GM19238 (cell line): Measurements from ENCODE around the gene B4GALT6.
A peak's percentile ranks its signal among the peaks of the same experiment; 100 is the strongest.

Experiments
- DNase-seq: peaks from one replicate; pipeline ENCODE4 v3.0.0; 2011; ENCODE audit warnings: low spot score; ENCODE audit not compliant: insufficient read length

The B4GALT6 gene

DNA sequence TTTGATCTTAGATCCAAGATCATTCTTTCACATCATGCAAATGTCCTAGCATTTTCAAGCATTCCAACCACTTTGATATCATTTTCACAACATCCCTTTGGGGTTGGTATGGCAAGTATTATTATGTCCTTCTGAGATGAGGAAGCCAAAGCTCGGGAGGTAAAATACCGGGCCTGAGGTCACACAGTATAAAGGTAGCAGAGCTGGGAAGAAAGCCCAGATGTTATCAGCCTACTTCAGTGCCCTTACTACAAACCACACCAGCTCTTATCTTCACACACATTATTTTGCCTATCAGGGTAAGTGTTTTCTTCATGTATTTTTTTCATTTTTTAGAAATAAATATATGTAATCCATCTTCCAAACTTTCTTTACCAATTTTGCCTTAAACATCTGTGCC is 4.2 kb upstream of the B4GALT6 start:
- DNase-seq, result no peak

DNA sequence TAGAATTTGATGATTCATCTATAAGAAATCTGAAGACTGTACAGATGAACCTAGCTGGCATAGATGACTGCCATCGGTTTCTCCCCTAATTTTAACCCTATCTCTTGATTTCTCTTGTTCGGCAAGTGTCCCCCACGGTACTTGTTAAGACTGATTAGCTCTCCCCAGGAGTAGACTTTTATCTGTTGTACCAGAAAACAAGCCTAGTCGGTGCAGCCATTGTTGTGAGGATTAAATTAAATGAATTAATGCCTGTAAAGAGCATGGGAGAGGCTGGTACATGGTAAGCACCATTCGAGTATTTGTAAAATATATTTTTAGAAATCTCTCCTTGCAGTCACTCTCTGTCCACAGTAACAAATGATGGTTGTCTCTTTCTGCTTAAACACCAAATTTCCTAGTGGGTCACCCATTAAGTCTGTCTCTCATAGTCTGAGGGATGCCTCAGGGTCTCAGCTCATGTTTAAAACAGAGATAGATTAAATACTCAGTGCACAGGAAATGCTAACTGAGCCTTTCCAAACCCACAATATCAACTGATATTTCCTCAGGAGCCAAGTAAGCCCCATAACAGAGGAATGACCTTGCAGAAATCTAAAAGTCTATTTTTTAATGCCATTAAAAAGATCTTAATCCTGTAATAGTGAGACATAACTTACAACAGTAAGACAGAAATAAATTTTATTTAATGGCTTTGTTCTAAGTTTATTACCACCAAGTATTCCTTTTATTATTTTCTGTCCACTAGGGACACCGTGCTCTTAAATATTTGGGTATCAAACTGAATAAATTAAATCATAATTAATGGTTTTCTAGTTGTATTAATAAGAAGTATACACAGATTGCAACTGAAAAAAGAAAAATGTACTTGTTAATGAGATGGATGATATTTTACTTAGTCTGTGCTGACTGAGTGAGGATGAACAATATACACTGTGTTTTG is 2.9 kb upstream of the B4GALT6 start:
- DNase-seq, result no peak

DNA sequence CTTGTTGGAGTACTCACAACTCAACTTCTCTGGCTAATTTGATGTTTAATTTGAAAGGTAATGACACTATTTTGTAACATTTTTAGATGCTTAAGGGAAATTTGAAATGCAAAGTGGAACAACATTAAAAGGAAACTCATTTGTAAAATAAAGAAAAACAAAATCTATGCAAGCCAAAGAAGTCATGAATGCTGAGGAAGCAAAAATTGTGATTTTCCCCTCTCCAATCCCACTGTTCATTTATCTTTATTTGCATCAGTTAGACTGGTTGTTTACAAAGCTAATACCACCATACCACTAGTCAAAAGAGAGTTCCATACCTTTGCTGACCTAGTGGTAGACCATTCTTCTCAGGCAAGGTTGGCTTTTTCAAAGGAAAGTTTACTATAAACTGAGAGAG is 2.2 kb upstream of the B4GALT6 start:
- no peak for DNase-seq

DNA sequence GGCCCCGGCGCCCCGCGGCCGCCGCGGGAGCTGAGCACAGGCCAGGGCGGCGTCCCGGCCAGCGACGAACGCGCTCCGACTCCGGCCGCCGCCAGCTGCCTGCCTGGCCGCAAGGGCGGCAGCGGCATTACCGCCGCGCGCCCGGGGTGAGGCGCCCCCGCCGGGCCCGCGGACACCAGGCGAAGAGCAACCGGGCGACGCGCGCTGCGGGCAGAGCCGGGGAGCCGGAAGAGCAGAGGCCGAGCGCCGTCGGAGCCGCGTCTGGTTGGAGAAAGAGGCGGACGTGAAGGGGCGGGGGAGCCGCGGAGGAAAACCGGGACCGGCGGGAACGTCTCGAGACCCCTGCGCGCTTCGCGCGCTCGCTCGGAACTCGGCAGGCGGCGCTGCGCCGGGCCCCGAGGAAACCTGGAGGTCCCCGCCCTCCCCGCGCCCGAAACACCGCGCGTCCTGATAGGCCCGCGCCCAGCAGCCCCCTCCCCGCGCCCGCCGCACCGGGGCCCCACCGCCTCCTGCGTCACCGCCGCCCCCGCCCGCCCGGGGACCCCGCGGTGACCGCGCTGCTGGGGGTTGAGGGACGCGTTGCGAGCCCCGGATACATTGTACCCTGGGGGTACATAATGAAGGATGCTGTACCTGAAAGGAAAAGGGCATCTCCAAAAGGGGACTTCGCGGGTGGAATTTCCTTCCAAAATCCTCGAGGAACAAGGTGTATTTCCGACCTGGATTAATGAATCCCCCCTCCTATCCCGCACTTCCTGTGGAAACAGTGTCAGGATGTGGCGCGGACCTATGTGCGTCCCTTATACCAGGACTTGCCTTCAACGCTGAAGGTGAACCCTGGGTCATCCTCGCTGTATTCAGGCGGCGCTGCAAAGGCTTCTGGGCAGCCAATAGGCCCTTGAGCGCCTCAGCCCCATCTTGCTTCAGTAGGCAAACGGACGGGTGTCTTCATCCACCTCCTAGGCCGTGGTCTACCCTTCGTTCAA is 1.0 kb upstream of the B4GALT6 start:
- DNase-seq, result peak; percentile 80

DNA sequence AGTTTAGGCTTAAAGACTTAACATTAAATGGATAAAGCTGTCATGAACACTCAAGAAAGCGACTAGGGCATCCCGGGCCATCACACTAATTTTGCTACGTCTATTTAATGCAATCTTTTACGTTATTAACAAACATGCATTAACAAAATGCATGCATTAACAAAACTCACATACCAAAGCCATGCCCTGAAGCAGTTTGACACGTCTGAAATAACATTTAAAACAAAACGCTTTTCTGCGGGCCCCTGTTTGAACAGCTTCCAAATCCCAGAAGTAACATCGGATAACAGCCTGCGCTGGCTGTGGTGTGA is 458 bp downstream of the B4GALT6 start:
- no peak for DNase-seq

DNA sequence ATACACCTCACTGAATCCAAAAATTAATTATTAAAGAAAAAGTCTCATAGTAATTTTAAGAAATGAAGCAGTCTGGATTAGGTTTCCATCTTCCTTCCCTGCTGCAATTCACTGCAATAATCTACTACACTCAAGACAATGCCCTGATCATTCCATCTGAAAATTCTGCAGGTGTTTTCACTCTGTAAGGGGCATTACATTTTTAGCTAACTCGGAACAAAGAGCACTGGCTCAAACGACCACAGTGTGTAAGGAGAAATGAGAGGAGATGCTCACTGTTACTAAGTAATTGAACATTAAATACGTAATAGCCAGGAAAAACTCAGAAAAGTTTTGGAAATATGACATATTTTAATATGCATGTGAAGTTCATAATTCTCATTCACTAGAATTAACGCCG is 1.3 kb downstream of the B4GALT6 start:
- DNase-seq, result no peak

DNA sequence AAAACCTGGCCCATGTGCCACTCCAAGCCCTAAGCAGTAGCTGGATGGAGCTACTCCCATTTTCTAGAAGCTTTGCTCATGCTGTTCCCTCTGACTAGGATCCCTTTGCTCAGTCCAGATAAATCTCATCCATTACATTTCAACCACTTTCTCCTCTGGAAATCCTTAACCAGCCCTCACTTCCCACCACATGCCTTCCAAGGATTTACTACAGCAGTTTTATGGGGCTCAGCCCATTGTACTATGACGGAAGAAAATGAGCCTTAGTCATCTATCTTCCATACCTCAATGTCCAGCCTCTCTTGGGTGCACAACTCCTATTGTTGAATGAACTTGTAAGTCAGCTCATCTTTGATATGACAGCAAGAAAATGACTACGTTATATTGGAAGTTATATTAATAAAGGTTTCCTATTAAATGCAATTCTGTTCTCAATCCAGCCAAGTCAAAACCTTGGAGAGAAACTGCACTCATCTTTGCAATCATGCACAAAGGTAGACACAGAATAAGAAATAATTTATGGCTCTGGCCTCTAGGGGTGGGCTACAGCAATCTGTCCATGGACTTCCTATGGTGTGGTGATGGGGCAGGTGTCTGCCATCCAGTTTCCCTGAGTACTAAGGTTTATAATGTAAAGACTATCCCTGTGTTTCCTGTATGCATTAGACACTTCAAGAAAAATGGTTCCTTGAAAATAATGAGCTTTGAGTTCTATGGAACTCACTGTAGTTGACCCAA is 3.4 kb downstream of the B4GALT6 start:
- no peak for DNase-seq

DNA sequence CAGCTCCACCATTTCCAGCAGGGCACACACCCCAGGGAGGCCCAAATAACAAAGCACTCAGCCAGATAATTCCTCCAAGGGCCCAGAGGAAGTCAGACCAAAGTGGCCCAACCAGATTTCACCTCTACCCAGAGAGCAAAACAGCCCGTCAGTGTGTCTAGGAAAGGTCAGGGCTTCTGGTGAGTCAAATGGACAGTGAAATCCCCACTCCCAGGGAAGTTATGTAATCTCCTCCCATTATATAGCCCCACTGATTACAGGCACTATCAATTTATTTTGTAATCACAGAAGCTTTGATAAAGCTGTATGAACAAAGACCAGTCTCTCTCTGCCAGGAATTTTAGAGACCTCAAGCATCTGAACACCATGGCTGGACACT is 4.0 kb downstream of the B4GALT6 start:
- DNase-seq, result no peak

DNA sequence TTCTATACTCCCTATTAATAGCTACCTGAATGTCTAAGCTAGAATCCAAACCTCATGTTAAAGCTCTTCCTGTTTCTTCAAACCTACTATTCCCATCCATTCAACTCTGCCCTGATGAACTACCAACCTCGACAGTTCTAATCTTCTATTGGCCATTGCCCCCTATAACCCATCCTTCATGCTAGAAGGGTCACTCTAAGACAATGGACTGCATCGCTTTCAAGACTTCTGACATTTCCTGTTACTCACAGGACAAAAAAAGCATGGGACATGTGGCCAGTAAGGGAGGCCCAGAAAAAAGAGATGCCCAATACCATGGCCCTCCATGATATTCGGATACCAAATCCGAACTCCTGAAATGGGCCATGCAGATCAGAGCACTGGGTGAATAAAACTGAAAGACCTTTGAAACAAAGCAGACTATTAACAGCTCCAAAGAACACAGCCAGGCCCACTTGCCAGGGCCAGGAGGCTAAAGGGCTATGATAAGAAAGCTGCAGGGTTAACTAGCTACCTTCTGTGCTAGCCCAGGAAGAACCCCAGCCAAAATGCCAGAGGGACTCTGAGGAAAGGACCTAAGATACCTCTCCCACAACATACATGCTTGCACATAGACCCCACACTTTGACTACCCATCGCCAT is 4.5 kb downstream of the B4GALT6 start:
- no peak for DNase-seq

DNA sequence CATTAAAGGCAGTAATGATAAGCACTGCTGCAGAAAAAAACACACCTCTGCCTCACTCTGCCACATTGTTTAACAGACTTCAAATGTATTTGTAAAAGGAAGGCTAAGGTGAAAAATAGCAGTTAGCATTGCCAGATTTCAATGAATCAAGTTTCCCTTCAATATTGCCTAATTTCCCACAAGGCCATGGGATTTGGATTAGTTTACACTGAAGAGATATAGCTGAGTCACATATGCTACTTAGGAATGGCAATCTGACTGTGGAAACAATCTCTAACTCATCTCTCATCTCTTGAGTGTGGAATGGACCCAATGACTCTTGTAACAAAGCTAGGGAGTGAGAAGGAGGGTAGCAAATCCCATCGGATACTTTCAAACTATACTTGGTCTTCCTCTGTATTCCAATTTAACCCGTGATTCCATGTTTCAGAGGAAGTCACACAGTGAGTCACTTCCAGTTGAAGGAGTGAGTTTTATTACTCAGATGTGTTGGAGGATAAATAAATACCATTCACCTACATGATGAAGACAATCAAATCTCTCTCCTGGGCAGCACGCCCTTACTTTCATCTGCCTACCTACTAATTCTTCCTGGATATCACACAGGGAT is 5.1 kb downstream of the B4GALT6 start:
- DNase-seq, result no peak

DNA sequence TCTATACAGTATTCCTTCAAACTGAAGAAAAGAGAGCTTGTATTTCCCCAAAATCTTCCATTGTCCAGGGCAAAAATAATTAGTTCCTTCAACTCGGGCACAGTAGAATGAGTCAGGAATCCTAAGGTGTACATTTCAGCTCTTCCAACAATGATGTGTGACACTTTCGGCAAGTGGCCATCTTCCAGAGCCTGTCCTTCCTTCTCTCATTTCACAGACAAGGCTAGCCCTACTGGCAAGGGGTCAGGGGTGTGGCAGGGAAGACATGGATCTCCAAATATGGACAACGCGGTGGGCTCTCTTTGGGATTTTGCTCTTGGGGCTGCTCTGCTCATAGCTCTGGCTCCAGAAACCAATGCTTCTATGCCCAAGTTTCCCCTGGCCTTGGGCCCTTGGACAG is 6.0 kb downstream of the B4GALT6 start:
- DNase-seq, result no peak

DNA sequence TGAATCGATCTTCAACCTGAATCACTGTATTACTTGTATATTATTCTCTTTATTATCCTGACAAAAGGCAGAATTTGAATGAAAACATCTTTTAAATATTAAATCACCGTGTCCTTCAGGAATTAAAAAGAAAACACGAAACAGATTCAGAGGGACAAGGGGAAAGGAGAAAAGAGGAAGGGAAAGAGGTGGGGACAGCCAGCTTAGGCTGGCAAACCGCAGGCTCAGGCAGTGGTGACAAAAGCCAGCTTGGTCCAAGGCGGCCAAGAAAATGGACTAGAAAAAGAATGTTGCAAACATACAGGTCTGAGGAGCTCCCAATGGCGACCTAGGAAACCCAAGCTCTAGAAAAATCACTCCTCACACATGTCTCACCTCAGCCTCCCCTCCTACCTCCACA is 6.8 kb downstream of the B4GALT6 start:
- DNase-seq, result no peak

DNA sequence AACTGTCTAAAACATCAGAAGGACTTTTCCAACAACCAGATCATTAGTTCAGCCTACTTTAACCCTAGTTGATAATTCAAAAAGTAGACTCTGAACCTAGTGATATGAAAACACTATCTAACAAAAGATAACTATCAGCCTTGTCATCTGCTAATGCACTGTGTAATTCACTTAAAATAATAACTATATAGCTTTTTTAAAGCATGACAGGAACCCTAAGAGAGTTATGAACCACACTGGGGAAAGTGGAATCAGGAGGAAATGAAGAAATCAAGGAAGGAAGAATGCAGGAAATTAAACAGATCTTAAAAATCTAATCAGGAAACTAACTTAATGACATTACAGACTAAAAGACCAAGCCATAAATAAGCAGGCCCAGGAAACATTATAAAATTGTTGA is 9.0 kb downstream of the B4GALT6 start:
- no peak for DNase-seq

DNA sequence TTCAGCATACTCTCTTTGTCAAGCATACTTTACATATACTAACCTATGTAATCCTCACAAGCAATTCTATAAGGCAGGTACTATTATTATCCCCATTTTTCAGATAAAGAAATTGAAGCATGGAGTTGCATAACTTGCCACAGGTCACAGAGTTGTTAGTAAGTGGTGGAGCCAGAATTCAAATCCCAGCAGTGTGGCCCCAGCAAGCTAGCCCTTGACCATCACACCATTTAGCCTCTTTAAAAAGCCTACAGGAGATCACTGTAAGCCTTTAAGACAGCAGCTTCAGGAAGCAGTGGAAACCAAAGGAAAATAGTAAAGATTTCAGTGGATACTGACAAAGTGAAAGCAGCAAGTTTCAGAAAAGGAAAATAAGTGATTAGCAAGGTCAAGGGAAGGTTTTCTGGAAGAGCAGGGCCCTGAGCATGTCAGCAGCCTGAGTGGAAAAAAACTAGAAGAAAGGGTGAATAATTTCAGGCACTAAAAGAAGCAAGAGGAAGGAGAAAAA is 11.7 kb downstream of the B4GALT6 start:
- no peak for DNase-seq

DNA sequence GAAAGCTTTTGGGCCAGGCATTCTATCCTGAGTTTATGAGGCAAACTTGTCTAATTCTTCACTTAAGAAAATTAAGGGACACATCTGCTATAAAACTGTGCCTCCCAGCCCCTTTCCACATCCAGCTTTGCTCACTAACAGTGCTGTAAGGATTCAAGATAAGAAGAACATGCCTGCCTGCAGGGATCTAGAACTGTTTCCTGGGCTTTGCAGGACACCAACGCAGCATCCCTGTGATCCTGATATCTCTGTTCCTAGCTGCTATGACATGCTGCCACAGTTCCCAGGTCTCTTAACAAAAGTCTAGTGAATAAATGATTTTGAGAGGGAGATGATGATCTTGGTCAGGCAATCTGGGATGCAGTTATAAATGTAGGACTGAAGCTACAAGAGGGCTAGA is 12.4 kb downstream of the B4GALT6 start:
- DNase-seq, result no peak

DNA sequence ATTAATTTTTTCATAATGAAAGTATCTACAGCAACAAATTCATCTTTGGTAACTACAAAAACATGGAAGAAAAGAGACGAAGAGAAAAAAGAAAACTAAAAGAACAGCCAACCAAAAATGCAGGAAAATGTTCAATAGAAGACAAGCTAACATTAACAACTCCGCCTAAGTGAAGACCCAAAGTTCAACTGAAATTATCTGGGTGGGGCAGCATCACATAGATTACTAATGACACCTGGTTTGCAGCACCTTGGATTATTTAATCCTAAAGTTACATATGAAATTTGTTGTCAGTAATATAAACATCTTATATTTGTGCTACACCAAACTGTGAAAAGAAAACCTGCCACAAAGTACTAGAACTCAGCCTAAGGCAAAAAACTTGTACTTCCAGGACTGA is 14.8 kb downstream of the B4GALT6 start:
- DNase-seq, result no peak

DNA sequence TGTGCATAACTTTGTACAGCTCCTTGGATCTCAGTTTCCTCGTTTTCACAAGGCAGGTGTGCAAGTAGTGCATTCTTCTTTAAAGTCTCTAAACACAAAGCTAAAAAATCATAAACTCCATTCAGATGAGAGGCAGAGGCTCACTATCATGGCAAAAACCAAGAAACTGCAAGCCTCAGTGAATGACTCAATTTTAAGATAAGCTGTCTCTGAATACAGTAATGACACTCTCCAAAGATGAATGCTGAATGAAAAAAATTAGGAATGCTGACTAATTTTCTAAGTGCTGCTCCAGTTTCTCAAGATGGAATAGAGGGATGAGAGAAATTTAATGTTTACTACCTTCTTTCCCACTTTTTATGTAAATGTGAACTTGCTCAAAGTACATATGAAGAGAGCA is 17.2 kb downstream of the B4GALT6 start:
- DNase-seq, result no peak

DNA sequence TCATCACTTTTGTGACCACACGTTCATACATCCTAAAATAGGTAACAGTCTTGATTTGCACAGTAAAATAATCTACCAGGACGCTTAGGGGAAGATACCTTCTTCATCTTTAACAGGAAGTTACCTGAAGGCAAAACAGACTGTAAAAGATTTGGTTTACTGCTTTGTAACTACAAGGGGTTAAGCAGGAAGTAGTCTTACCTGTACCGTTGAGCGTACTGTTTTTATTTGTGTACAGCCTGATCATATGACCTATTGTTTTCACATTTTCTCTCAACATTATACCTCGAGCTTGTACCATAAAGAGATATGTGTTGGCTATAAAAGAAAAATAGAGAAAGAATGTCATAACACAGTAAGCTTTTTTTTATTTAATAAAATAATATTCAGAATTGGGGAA is 18.3 kb downstream of the B4GALT6 start:
- no peak for DNase-seq

DNA sequence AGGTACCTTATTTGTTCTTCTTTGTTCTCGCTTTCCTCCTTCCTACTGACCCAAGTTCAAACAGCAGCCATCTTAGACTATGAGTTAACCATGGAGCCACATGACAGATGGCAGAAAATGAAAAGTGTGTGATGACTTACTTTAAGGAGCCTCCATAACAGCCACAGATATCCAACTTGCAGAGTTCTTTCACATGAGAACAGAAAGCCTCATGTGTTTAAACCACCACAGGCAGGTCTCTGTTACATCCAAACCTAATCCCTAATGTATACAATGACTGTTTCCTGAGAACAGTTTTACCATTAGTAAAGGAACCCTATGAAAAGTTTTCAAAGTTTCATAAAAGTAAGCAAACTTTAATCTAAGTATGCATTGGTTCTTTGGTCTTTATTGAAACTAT is 20.3 kb downstream of the B4GALT6 start:
- no peak for DNase-seq

DNA sequence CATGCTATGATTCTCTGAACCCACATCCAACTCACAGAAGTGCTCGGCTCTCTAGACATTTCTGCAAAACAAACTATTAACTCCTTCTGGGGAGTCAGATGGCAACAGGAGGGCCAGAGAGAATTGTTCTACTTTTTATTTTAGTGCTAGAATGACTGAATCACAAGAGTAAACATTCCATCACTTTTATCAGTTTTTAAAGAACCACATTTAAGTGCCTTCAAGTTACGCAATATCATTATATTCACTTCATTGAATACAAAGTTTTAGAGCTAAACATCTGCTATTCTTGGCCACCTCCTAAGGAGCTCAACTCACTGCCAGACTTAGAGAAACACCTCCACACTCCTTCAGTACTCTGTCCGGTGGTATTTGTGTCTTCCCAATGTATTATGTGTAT is 22.4 kb downstream of the B4GALT6 start:
- no peak for DNase-seq

DNA sequence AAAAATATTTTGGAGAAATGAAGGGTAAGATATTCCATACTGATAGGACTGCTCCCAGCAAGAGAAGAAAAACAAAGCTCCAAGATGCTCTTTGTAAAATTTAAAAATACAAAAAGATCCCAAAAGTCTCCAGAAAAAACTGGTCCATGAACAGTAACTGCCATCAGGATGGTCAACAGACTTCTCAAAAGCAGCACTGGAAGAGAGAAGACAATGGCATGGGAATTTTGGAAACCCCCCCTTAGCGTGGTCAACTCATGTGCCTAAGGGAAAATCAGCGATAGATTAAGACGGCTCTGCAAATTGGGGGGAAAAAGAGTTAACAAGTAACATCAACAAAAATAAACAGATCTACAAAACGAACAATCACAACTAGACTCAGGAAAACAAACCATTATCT is 23.6 kb downstream of the B4GALT6 start:
- DNase-seq, result no peak
